COLO829 (cell line): ENCODE results near the gene SLC37A4.
"Not testable (repeated sequence)": the region's sequence is repeated elsewhere in the genome, so short reads cannot be mapped to it uniquely, and the experiment has no call there.

ENCODE experiments used
- DNase-seq: peaks from one replicate; pipeline ENCODE4 v3.0.0; 2012; ENCODE audit warnings: low spot score

The SLC37A4 gene

DNA sequence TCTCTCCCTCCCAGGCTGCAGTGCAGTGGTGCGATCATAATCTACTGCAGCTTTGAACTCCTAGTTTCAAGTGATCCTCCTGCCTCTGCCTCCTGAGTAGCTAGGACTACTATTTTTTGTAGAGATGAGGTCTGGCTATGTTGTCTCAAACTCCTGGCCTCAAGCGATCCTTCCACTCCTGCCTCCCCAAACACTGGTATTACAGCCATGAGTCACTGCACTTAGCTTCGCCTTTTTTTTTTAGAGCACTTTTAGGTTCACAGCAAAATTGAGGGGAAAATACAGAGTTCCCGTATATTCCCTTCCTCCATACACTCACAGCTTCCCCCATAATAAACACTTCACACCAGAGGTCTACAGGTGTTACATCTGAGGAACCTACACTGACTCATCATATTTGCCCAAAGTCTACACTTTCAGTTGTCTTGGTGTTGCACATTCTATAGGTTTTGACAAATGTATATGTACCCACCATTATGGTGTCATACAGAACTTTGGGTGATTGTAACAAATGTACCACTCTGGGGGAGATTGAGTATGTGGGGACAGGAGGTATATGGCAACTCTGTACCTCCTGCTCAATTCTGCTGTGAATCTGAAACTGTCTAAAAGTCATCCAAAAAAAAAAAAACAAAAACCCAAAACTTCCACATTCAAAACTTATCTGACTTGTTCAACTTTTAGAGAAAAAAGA lies 11.3 kb upstream of the SLC37A4 start:
- DNase-seq, result no peak

DNA sequence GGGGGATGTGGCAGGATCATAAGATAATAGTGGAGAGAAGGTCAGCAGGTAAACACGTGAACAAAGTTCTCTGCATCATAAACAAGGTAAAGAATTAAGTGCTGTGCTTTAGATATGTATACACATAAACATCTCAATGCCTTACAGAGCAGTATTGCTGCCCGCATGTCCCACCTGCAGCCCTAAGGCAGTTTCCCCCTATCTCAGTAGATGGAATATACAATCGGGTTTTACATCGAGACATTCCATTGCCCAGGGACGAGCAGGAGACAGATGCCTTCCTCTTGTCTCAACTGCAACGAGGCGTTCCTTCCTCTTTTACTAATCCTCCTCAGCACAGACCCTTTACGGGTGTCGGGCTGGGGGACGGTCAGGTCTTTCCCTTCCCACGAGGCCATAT lies 8.8 kb upstream of the SLC37A4 start:
- DNase-seq, result not testable (repeated sequence)

DNA sequence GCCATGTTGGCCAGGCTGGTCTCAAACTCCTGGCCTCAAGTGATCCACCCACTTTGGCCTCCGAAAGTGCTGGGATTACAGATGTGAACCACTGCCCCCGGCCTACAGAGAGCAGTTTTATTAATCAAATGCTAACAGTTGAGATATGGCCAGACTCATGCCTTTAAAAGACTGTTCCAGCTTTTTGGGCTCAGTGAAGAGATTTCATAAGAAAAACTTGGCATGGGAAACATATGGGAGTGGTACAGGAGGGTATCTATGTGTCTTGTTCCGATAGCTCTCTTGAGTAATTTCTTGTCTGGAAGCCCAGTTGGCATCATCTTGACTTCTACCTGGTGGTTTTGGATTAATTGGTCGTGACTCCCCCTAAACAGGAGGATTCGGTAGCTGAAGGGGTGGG lies 8.2 kb upstream of the SLC37A4 start:
- DNase-seq, result no peak

DNA sequence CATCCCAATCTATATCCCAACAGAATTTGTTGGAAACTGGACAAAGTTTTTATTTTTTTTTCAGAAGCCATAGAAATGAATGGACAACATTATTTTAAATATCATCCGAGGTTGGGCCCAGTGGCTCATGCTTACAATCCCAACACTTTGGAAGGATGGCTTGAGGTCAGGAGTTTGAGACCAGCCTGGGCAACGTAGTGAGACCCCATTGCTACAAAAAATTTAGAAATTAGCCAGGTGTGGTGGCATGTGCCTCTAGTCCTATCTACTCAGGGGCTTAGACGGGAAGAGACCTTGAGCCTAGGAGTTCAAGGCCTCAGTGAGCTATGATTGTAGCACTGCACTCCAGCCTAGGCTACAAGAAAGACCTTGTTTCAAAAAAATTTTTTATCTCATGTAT lies 4.1 kb upstream of the SLC37A4 start:
- DNase-seq, result no peak

DNA sequence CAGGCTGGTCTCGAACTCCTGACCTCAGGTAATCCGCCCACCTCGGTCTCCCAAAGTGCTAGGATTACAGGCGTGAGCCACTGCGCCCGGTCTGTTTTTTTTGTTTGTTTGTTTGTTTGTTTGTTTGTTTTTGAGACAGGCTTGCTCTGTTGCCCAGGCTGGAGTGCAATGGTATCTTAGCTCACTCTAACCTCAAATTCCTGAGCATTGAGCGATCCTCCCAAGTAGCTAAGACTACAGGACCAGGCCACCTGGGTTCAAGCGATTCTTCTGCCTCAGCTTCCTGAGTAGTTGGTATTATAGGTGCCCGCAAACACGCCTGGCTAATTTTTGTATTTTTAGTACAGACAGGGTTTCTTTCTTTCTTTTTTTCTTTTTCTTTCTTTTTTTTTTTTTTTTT lies 2.7 kb upstream of the SLC37A4 start:
- not testable (repeated sequence) for DNase-seq

DNA sequence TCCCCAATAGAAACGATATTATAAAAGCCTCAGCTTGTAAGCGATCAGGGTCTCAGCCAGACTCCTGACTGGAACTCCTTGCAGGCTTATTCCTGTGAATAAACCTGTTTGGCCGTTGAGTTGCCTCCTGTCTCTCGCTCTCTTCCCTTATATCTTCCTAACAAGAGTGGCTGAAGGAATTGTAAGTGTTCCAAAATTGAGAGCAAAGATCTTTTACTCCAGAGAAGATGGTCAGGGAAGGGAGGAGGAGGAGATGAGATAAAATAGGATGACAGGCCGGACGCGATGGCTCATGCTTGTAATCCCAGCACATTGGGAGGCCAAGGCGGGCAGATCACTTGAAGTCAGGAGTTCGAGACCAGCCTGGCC lies 1.2 kb upstream of the SLC37A4 start:
- no peak for DNase-seq

DNA sequence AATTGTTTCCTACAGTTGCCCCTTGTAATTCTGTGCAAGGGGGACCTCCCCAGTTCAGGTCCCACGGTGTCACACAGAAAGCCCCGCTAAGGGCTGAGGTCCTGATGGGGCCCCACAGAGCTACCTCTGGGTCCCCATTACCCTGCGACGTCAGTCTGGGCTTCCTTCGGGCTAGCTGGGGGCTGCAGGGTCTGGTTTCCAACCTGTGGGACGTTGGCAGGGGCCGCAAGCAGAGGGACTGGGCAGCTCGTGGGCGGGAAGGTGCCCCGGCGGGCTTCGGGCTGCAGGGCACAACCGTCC lies 698 bp downstream of the SLC37A4 start:
- no peak for DNase-seq

DNA sequence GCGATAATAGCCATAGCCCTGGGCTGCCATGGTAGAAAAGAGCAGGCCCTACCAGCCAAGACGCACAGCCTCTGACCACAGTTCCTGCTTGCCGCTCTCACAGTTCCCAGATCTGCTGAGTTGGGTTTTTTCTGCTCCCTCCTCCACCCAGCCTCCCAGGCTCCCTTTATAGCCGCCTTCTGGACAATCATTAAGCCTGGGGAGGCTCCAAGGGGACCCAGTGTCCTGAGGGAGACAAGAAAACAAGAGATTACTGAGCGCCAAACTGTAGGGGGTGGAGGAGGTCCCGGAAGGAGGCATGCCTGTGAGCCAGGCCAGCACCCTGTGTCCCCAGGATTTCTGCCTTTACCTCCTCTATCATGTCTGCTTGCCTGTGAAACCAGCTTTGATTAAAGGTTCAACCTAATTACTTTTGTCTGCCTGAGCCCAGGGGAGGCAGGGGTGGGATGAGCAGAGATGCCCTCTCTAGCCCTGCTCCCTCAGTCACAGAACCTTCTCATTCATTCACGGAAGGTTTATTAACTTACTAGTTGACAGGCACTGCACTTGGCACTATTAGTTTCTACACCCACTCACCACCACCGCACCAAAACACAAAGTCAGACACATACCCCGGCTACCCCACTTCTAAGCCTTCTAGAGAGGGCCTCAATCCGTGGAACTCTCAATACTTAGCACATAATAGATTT lies 1.2 kb downstream of the SLC37A4 start:
- no peak for DNase-seq

DNA sequence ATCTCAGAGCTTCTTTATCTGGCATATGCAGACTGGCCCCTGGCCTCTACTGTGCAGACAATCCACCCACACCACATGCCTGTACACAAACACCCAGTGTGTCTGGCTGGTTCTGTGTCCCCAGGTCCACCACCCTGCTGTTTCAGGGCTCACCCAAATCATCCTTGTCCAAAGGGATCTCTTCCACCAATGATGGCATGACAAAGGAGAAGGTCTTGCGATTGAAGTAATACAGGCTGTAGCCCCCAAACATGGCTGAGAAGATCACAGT lies 1.7 kb downstream of the SLC37A4 start:
- no peak for DNase-seq

DNA sequence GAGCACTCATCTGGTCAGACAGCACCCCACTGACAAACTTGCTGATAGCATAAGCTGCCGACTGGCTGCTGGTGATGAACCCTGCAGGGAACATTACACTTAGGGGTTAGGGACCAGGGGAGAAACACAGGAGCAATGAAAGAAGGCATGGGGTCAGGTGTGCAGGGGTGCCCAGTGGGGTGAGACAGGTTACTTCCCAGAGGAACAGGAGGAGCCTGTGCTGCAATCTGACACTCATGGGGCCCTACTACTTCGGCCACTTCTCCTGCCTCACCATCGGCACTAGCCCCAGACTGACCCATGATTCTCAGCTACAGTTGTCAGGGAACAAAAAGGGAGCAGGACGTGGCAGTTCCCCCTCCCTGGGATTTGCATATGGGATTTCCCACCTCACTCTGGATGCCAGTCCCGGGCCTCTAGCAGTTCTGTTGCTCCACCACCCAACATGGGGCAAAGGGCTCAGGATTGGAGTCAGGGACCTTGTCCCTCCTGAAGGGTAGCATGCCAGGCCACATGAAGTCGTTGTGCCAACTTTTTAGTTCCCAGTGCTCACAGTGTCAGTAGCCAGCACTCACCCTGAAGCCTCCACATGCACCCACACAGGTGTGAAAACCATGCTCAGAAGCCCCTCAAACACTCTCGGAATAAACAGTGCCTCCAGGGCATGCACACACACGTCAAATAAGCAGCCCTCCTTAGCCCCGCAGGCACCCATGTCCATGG lies 2.2 kb downstream of the SLC37A4 start:
- DNase-seq, result no peak

DNA sequence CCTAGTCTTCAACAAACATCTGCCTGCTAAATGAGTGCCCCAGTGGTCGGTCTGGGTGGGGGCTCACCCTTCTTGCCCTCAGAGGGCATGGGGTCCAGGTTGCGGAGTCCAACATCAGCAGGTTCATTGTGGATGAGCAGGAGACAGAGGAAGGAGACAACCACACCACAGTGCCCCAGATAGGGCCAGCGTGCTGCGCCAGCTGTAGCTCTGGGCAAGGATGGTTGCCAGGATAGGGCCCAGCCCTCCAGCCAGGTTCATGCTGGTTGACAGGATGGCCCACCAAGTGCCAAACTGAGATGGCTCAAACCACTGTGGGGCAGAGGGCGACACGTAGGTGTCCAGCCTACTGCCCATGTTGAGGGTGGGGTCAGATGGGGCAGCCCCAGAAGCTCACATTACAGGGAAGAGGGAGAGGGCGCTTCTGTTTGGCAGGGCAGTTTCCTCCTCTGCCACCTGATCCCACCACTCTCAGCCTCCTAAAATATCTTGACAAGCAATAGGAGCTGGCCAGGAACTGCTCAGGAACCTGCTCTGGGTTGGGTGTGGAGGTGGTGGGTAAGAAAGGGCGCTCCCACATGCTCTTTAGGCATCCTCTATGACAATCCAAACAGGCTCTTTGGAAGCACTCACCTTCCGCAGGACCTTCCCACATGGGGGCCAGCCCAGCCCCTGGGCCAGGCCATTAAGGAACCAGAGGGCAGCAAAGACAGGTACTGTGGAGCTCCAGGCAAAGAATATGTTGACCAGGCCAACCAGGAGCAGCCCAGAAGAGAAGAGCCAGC lies 2.9 kb downstream of the SLC37A4 start:
- no peak for DNase-seq

DNA sequence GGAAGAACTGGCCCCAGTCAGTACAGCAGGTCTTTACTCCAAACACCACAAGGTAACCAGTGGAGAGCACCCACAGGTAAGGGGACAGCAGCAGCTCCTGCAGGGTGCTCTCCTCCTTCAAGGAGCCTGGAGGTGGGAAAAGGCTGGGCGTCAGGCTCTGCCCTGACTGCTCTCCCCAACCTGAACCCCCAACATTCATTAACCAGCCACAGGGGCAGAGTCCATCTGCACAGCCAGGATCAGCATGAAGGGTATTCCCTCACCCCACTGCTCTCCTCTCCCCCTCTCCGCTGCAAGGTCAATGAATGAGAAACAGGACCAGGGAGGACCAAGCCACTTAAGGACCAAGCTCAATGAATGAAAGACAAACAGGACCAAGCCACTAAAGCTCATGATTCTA lies 3.7 kb downstream of the SLC37A4 start:
- no peak for DNase-seq

DNA sequence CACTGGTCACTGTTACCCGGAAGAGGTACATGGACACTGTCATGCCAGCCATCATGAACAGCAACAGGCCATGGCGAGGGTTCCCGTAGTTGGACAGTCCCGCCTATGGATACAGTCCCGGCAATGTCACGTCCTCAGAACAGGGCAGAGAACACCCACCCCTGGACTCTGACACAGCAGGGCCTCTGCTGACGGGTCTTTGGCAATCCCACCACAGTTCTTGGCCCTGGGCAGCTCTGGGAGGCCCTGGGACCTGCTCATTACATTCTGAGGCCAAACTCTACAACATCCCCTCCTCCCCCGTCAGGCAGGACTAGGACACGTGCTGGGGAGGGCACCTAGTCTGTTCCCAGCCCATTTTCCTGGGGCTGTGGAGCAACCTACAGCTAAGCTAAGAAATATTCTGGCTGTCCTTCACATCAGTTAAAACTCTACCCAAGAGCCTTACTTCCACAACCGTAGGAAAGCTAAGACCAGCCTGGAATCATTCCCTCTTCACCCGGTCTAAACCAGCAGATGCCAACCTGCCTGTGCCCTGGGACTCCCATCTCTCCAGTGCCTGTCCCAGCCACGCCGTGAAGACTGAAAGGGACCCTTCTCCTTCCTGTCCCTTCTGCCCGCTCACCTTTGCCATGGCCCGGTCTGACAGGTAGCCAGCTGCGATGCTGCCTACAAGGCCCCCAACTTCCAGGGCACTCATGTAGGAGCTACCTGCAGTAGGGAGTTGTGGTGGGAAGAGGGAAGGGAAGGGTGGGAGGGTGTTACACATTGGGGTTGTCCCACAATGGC lies 4.5 kb downstream of the SLC37A4 start:
- DNase-seq, result no peak

DNA sequence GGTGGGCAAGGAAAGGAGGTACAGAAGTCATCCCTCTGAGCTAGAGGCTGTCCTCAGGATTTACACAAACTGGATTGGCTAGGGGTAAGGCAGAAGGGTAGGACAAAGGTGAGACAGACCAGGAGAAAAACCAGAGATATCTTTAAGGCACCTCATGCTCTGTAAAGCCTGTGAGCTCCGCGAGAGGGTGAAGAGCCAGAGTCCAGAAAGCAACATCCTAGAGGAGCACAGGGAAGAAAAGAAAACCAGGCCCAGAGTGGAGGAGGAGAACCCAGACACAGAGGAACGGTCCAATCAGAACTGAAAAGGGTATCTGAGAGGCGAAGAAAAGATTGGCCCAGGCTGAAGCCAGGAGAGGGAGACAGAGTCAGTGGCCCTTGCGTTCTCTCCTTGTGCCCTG lies 5.1 kb downstream of the SLC37A4 start:
- DNase-seq, result no peak

DNA sequence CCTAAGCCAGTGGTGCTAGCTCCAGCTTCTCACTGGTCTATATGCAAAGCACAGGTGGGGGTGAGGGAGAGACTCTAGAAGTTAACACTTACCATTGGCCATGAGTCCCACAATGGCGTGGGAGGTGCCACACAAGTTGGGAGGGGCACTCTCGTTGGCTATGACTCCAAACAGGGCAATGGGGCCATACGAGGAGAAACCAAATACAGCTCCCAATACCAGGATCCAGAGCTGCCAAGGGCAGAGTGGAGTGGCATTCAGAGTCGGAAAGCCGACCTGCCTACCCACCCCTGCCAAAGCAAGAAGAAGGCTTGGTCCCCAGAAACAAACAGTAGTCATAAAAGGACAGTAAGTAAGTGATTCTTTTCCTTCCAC lies 5.6 kb downstream of the SLC37A4 start:
- no peak for DNase-seq

DNA sequence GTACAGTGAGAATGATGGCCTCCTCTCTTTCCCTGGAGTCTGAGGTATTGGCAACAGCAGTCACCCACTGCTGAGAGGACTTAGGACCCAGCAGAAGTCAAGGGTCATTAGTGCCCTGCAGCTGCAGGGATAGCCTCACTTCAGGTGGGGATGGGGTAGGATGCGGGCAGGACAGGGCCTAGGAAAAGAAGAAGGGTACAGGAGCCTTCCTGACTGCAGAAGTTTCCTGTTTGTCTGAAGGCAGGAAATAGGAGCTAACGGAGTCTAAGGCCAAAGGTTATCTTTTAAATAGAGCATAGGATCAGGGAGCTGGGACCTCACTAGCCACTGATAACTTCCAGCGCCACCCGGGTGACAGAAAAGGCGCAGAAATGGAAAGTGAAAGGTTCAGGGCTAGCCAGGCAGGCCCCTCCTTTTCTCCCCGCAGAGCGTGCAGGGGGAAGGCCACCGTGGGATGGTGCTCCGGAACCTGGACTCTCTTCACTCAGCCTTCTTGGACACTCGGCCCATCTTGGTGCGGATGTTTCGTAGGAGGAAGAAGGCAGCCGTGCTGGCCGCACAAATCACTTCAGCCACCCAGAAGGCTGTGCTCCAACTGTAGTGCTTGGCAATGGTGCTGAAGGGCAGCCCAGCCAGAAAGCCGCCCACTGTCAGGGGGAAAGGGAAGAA lies 6.1 kb downstream of the SLC37A4 start:
- DNase-seq, result no peak

DNA sequence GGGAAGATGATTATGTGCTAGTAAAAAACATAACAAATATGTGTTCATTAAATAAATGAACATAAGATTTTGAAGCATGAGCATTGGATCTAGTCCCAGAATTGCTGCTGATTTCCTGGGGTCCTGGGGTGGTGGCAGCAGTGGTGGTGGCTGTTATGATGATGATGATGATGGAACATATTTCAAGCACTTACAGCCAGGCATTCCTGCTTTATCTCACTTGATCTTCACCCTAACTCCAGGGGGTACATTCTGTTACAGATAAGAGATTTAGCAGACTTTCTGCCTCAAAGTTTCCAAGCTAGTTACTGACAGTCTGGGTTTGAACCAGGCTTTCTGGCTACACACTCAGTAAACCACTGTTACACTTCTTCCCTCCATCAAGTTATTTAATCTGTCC lies 6.9 kb downstream of the SLC37A4 start:
- DNase-seq, result no peak

DNA sequence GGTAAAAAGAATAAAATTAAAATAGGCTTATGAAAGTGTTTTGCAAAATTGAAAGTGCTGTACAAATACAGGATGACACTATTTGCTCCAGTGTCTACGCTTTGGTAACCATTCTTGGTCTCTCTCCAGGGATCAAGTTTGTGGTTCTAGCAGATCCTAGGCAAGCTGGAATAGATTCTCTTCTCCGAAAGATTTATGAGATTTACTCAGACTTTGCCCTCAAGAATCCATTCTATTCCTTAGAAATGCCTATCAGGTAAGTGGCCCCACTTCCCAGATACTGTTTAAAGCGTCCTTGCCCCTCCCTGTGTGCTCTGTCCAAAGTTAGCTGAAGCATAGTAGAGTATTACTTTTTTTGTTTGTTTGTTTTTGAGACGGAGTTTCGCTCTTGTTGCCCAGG lies 9.0 kb downstream of the SLC37A4 start:
- DNase-seq, result no peak

DNA sequence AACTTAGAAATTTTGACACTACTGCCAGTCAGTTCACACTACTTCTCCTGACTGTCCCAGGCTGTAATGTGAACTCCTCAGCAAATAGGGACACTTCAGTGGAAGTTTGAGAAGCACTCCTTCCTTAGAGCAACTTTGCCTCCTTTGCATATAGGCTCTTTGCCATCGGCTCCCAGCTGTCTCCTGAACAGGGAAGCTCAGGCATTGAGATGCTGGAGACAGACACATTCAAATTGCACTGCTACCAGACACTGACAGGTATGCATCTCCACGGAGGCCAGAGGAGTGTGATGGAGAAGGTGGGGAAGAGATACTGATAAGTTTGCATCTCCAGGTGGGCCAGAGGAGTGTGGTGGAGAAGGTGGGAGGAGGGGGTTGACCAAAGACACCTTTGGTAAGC lies 10.7 kb downstream of the SLC37A4 start:
- DNase-seq, result no peak

DNA sequence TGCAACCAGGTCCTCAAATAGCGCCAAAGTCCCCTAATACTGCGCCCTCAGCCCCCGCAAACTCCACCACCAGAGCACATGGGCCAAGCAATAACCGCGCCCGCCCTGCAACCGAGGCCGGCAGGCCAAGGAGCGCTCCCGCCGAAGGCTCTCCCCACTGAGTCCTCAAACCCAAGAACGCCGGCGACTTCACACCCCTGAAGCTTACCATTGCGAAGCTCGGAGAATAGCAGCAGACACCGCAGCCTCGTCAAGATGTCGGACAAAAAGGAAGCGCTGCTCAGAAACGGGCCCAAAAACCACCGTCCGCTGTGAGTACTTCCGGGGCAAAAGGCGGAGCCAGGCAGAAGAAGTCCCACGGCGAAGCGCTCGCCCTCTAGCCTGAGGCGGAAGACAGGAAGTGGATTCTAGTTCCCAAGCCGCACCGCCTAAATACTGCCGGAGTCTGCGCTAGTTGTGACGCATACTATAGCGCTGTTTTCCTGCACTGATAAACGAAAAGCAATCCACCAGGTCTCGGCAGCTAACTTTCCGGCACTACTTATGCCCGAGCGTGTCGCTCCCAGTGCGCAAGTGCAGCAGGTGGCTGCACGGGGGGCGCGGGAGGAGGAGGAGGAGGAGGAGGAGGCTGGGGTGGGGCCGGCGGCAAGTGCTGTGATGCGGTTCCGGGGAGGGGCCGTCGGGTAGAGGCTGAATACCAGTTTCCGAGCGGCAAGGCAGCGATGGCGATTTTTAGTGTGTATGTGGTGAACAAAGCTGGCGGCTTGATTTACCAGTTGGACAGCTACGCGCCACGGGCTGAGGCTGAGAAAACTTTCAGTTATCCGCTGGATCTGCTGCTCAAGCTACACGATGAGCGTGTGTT lies 12.4 kb downstream of the SLC37A4 start, which contains the start of the genes RPS25 and TRAPPC4:
Gene RPS25 (minus strand): TSS at position 270 of the 865 bp plus-strand sequence. CDS start 59 bp downstream, at position 211.
Gene TRAPPC4 (plus strand): TSS at position 693 of the 865 bp plus-strand sequence. CDS start 30 bp downstream, at position 723.
- peak; percentile 91 for DNase-seq
